ENCODE results near the gene AP3B1.

Gene AP3B1

DNA sequence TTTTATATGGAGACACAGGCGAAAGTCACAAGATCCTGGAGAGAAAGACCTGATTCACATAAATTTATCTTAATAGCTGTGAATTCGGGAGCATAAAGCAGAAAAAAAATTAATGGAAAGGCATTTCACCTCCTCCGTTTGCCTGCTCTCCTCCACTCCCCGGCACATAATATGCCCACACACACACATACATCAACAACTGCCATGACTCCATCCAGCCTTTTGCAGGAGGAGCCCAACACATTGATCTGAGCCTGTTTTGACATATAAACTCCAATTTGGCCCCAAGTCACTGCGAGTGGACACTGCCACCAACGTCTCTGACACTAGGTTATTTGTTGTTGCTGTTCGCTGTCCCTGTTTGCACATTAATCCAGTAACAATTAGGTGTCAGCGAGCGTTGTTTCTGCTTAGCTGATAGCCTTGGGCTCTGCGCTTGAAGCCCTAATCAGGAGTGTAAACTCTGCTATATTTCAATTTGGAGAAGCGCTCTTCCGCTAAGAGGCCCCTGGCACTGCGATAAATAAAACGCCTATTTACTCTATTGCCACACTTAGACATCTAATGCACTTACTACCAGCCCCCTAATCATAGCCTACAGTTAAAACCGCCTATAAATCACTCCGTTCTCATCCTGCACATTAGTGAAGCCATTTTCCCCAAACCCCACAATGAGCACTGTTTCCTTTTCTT lies 322.6 kb downstream of the AP3B1 start:
- DNase-seq (ENCODE audit: low read depth in 2 of 2) = no peak

GRCh38 chr5:77970891-77971290 lies 323.6 kb downstream of the AP3B1 start:
- no peak for DNase-seq (ENCODE audit: low read depth in 2 of 2)

DNA sequence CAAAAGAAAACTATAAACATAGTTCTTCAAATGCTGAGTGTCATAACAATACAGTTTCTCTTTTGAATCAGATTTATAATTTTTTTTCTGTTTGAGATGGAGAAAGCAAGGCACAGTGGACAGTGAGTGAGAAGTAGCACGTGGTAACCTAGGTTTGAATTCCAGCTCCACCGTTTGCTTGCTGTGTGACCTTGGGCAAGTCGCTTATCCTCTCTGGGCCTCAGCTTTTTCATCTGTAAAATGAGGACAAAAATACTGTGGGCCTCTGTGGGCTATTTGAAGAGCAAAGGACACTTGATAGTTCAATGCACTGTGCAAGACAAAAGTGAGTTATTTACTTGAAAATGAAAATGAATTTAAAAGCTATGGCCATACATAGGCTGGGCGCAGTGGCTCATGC lies 330.7 kb downstream of the AP3B1 start:
- no peak for DNase-seq (ENCODE audit: low read depth in 2 of 2)

DNA sequence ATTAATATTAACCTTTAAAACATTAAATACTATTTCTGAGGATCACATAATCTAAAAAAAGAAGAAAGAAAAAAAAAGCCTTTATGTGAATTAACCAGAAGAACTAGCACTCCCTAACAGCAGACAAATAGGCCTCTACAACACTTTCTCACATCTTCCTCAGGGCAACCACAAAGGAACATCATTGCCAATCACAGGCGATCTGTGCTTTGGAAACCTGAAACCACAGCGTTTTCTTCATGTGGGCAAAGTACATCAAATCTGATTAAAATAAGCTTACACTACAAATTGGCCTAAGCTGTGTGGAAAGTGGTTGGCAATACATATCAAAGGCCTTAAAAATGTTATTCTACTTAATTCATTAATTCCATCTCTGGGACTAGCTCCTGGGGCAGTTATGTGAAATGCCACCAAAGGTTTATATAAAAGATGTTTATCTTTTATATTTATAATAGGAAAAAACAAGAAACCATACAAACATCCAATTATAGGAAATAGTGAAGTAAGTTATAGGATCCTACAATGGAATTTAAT lies 333.6 kb downstream of the AP3B1 start:
- DNase-seq (ENCODE audit: low read depth in 2 of 2) = no peak

GRCh38 chr5:77960305-77960704 lies 334.2 kb downstream of the AP3B1 start:
- no peak for DNase-seq (ENCODE audit: low read depth in 2 of 2)

- no peak for DNase-seq (ENCODE audit: low read depth in 2 of 2)
Observed at GRCh38 chr5:77958642-77959330, 335.7 kb downstream of the AP3B1 start.

DNA sequence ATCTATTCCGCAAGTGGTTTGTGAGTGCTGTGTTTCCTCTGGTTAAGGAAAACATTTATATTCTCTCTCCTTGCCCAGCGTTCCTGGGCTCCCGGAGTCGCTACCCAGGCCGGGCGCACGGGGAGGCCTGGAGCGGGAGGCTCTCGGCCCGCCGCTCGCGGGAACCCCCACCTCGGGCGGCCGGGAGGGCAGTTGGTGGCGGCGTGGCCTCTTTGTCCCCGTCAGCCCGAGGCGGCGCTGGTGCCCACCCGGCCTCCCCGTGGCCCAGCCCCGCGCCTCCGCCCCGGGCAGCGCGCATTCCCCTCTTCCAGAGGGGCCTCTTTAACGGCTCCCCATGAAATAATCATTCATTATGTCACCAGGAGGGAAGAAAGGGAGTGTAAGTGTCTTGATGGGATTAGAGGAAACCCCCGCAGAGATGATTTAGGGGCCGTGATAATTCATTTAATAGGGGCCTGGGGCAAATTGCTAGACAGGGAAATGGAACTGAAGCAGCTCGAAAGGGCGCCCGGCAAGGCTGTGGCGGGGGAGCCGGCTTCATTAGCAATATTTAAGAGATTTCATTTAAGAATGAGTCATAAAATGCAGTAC lies 336.5 kb downstream of the AP3B1 start:
- DNase-seq (ENCODE audit: low read depth in 2 of 2) = no peak

GRCh38 chr5:77957516-77957915 lies 337.0 kb downstream of the AP3B1 start:
- DNase-seq (ENCODE audit: low read depth in 2 of 2) = no peak

- no peak for DNase-seq (ENCODE audit: low read depth in 2 of 2)
Observed at GRCh38 chr5:77957081-77957480, 337.4 kb downstream of the AP3B1 start.

- DNase-seq (ENCODE audit: low read depth in 2 of 2) = no peak
Observed at GRCh38 chr5:77955577-77955976, 338.9 kb downstream of the AP3B1 start.

DNA sequence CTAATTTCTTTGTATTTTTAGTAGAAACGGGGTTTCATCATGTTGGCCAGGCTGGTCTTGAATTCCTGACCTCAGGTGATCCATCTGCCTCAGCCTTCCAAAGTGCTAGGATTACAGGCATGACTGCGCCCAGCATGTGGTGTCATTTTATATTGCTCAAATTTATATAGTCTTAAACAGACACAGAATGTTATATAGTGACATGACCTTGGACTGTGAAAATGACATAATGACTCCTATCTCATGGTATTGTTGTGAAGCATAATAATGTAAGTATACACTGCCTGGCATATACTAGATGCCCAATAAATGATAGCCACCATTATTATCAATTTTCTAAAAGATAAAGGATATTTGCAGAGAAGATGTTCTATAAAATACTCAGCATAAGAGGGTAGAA lies 341.1 kb downstream of the AP3B1 start:
- no peak for DNase-seq (ENCODE audit: low read depth in 2 of 2)

DNA sequence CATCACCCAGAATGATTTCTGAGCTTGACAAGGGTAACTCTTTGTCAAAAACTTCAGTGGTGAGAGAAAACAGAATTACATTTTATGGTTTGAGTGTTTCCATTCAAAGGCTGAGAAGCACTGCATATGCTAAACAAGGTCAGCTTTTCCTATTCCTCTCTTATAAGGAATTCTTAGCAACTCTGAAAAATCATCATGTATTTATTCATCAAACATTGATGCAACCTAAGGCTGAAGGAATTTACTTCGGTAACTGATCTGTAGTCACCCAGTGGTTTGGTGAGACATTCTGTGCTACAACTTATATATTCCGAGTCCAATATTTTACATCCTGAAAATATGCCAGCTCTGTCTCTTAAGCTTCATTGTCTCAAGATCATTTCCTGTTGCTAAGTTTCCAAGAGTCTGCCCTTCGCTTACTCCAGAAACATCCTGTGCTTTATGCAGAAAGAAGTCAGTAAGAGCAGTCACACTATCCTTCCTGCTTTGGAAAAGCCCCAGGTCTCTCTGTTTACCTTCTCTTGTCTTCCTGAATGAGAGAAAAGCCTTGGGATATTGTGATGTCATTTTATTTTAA lies 341.8 kb downstream of the AP3B1 start:
- DNase-seq (ENCODE audit: low read depth in 2 of 2) = no peak
